OCI-LY1 (cell line): Measurements from ENCODE around the gene PARP3.

Experiments used
- EZH2 ChIP-seq: fragments of 200-600 bp; sonication (generic), shearing (Covaris generic); IDR thresholded peaks from 2 replicates; pipeline ENCODE4 v1.8.0; 2017; ENCODE audit warnings: borderline replicate concordance, mixed run types, mild to moderate bottlenecking, antibody characterized with exemption, low read length, moderate library complexity, mixed read lengths
- TF ChIP-seq, protein P1 (sequence below): fragments of 200-600 bp; sonication (generic), shearing (Covaris generic); IDR thresholded peaks from 2 replicates; pipeline ENCODE4 v1.5.1; 2017; ENCODE audit warnings: mild to moderate bottlenecking, antibody characterized with exemption, low read length, moderate library complexity, mixed read lengths

DNA sequence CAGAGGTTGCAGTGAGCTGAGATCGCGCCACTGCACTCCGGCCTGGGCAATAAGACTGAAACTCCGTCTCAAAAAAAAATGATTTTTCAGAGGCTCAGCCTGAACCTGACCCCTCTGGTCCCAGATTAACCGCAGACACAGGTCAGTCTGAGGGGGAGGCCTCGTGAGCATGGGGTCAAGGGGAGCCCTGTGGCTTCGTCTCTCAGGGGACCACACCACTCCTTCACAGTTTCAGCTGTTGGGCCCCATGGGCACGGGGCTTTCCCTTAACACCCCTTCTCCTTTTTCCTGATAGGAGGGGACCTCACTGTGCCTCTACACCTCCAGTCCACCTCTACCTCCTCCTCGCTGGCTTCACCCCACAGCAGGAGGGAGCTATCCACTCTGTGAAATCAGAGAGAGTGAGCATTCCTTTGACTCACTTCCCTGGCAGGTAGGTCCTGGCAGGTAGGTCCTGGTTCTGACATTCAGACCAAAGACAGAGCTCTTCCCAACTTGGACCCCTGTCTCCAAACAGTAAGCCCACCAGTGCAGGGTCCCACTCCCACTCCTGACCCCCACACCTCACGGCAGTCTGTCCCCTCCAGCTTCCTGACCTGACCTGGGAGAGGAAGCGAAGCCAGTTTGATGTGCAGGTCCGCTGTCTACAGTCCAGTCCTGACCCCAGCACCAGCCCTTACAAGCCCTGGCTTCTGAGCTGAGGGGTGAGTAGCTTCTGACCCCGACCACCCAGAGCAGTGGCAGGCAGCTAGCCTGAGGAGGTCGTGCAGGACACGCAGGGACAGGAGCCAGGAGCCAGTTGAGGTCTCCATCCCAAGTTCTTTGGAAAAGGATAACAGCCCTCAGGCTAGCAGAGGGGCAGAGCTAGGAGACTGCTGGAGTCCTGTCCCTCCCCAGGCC is 9.4 kb upstream of the PARP3 start:
- TF ChIP-seq, protein P1, sequence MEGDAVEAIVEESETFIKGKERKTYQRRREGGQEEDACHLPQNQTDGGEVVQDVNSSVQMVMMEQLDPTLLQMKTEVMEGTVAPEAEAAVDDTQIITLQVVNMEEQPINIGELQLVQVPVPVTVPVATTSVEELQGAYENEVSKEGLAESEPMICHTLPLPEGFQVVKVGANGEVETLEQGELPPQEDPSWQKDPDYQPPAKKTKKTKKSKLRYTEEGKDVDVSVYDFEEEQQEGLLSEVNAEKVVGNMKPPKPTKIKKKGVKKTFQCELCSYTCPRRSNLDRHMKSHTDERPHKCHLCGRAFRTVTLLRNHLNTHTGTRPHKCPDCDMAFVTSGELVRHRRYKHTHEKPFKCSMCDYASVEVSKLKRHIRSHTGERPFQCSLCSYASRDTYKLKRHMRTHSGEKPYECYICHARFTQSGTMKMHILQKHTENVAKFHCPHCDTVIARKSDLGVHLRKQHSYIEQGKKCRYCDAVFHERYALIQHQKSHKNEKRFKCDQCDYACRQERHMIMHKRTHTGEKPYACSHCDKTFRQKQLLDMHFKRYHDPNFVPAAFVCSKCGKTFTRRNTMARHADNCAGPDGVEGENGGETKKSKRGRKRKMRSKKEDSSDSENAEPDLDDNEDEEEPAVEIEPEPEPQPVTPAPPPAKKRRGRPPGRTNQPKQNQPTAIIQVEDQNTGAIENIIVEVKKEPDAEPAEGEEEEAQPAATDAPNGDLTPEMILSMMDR: no peak
- no peak for TF ChIP-seq EZH2
